ENCODE measurements around the gene CPEB4. TPM values are rescaled to one million over a fixed set of nuclear protein-coding genes. Genes with fewer than 3 reads are reported as not detected.

Gene CPEB4
- total RNA-seq, 2 experiments from 2014 or later: 18.3 to 19.2 TPM

DNA sequence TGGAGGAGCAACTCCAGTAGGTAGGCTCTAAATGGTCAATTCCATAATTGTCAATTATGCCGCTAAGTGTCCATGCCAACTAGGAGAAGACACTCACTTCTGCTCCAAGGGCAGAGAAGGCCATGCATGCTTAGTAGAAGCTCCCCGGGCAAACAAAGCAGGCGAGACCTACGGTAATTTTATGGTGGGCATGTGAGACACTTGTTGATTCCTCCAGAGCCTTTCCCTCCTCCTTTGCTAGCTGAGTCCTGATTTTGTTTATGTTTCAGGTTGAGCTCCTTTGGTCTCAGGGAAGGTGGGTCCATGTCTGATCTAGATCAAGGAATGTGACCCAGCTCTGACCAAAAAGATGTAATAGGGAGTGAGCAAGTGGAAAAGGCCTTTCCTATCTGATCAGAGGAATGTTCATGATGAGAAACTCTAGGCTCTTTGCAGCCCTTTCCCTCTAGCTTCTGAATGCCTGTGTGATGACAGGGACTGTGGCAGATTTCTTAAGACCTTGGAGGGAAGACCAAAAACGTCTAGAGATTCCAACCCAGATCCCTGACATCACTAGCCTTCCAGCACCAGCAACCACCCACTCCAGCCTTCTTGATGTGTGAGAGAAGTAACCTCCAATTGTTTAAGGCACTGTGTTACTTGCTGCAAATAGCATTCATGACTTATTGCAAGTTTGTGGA lies 7.7 kb upstream of the CPEB4 start:
- intact Hi-C loops (cut with DNase I, micrococcal nuclease): loop anchor here in 1 of 2 experiments (10.0 kb wide), 2 partner anchors 826 to 896 kb away; partner anchors contain the start of genes ATP6V0E1 and CREBRF
- Mint-ChIP-seq H3K27me3 (no peaks in the 10 kb centered on the region), H3K36me3 (ENCODE audit: low read depth) (no peaks in the 10 kb centered on the region), H3K4me3 (no peak overlapping the region), H3K4me1 (ENCODE audit: low read depth) (peaks cover 20% of the 10 kb centered on the region), H3K27ac (no peak overlapping the region), H3K9me3 (no peaks in the 10 kb centered on the region)
- DNase-seq (no peak), ATAC-seq (ENCODE audit: poor library complexity) (no peak)
- CTCF ChIA-PET: no interaction called here
- TF ChIP-seq, protein P1, sequence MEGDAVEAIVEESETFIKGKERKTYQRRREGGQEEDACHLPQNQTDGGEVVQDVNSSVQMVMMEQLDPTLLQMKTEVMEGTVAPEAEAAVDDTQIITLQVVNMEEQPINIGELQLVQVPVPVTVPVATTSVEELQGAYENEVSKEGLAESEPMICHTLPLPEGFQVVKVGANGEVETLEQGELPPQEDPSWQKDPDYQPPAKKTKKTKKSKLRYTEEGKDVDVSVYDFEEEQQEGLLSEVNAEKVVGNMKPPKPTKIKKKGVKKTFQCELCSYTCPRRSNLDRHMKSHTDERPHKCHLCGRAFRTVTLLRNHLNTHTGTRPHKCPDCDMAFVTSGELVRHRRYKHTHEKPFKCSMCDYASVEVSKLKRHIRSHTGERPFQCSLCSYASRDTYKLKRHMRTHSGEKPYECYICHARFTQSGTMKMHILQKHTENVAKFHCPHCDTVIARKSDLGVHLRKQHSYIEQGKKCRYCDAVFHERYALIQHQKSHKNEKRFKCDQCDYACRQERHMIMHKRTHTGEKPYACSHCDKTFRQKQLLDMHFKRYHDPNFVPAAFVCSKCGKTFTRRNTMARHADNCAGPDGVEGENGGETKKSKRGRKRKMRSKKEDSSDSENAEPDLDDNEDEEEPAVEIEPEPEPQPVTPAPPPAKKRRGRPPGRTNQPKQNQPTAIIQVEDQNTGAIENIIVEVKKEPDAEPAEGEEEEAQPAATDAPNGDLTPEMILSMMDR (IDR thresholded peaks at IDR 0.05): no peak
- H3K27ac ChIP-seq (ENCODE audit: low read depth in 1 of 2, low read length in 2 of 2): no peak overlapping the region
- no peak overlapping the region for H3K4me3 ChIP-seq (ENCODE audit: low read length)
- H3K9me3 ChIP-seq (ENCODE audit: control insufficient read depth in 1 of 2, insufficient read depth in 1 of 2, low read length in 2 of 2): no peaks in the 10 kb centered on the region
- H3K27me3 ChIP-seq (ENCODE audit: control insufficient read depth in 1 of 2, insufficient read depth in 2 of 2, low read length in 2 of 2): no peaks in the 10 kb centered on the region
- H3K4me1 ChIP-seq (ENCODE audit: insufficient read depth, low read length): peaks cover 11% of the 10 kb centered on the region
- H3K36me3 ChIP-seq (ENCODE audit: insufficient read depth, low read length): no peaks in the 10 kb centered on the region
- POLR2A ChIA-PET: interaction anchor here (1.0 kb wide), 1 partner anchor 37 kb away, joined by 3 read pairs; no protein-coding TSS in a partner anchor

DNA sequence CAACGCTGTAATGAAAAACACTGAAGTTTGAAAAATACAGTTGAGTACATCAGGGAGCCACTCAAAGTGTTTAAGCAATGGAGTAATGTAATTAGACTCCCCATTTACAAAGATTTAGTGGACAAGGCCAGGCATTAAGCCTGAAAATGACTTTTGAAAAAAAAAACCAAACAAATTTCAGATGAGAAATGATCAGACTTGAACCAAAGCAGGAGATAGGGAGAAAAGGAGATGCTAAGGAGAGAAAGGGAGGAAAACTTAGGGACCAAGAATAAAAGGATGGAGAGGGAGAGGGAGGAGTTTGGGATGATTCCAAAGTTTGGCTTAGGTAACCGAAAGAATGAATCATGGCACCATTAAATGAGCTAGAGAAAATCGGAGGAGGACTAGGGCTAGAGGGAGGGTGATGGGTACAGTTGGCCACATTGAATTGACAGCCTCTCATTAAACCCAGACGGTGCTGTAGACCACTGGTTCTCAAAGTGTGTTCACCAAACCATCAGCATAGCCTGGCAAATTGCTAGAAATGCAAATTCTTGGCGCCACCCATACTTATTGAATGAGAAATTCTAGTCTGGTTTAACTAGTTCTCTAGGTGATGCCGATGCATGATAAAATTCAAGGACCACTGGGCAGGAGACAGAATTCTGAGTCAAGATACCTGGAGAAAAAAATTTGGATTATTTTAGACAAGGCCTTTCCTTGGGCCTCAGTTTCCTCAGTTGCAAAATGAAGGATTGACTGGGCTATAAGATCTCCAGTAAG lies 6.2 kb upstream of the CPEB4 start:
- ChIA-PET CTCF (no interaction called here), POLR2A (no interaction called here)
- H3K9me3 Mint-ChIP-seq: no peaks in the 10 kb centered on the region
- H3K36me3 Mint-ChIP-seq (ENCODE audit: low read depth): no peaks in the 10 kb centered on the region
- H3K4me3 Mint-ChIP-seq: peak overlapping the region; percentile 18
- H3K27ac Mint-ChIP-seq: no peak overlapping the region
- no peak overlapping the region for H3K27ac ChIP-seq (ENCODE audit: low read depth in 1 of 2, low read length in 2 of 2)
- H3K4me1 Mint-ChIP-seq (ENCODE audit: low read depth): peaks cover 35% of the 10 kb centered on the region
- H3K9me3 ChIP-seq (ENCODE audit: control insufficient read depth in 1 of 2, insufficient read depth in 1 of 2, low read length in 2 of 2): no peaks in the 10 kb centered on the region
- H3K36me3 ChIP-seq (ENCODE audit: insufficient read depth, low read length): no peaks in the 10 kb centered on the region
- peaks cover 22% of the 10 kb centered on the region for H3K4me1 ChIP-seq (ENCODE audit: insufficient read depth, low read length)
- no peaks in the 10 kb centered on the region for H3K27me3 ChIP-seq (ENCODE audit: control insufficient read depth in 1 of 2, insufficient read depth in 2 of 2, low read length in 2 of 2)
- intact Hi-C loops (cut with DNase I, micrococcal nuclease): loop anchor here in 1 of 2 experiments (10.0 kb wide), 2 partner anchors 827 to 897 kb away; partner anchors contain the start of genes ATP6V0E1 and CREBRF
- TF ChIP-seq, protein P1 (IDR thresholded peaks at IDR 0.05): no peak
- DNase-seq (no peak), ATAC-seq (ENCODE audit: poor library complexity) (no peak)
- H3K27me3 Mint-ChIP-seq: no peaks in the 10 kb centered on the region
- no peak overlapping the region for H3K4me3 ChIP-seq (ENCODE audit: low read length)

DNA sequence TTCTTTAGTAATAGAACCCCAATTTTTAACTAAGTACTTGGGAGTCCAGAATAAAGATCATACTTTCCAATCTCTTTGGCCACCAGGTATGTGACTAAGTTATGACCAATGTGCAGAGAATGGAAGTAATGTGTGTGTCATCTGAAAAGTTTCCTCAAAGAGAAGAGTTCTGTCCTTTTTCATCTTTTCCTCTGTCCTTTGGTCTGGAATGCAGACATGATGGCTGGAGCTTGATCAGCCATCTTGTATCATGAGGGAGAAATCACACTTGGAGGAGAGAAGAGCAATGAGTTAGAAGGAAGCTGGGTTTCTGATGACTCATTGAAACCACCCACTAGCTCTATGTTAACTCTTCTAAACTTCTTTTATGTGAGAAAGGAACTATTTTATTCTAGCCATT lies 5.5 kb upstream of the CPEB4 start:
- Histone ChIP-seq H3K27ac (ENCODE audit: low read depth in 1 of 2, low read length in 2 of 2) (no peak overlapping the region), H3K36me3 (ENCODE audit: insufficient read depth, low read length) (no peaks in the 10 kb centered on the region), H3K27me3 (ENCODE audit: control insufficient read depth in 1 of 2, insufficient read depth in 2 of 2, low read length in 2 of 2) (no peaks in the 10 kb centered on the region), H3K4me1 (ENCODE audit: insufficient read depth, low read length) (peaks cover 29% of the 10 kb centered on the region), H3K4me3 (ENCODE audit: low read length) (no peak overlapping the region), H3K9me3 (ENCODE audit: control insufficient read depth in 1 of 2, insufficient read depth in 1 of 2, low read length in 2 of 2) (no peaks in the 10 kb centered on the region)
- no peak overlapping the region for H3K4me3 Mint-ChIP-seq
- intact Hi-C loops (cut with DNase I, micrococcal nuclease): loop anchor here in 1 of 2 experiments (10.0 kb wide), 2 partner anchors 828 to 898 kb away; partner anchors contain the start of genes ATP6V0E1 and CREBRF
- no peak for ATAC-seq (ENCODE audit: poor library complexity)
- CTCF ChIA-PET: no interaction called here
- H3K27me3 Mint-ChIP-seq: no peaks in the 10 kb centered on the region
- TF ChIP-seq, protein P1 (IDR thresholded peaks at IDR 0.05): no peak
- POLR2A ChIA-PET: no interaction called here
- no peaks in the 10 kb centered on the region for H3K36me3 Mint-ChIP-seq (ENCODE audit: low read depth)
- peaks cover 42% of the 10 kb centered on the region for H3K4me1 Mint-ChIP-seq (ENCODE audit: low read depth)
- no peak for DNase-seq
- H3K27ac Mint-ChIP-seq: no peak overlapping the region
- H3K9me3 Mint-ChIP-seq: no peaks in the 10 kb centered on the region
